ENCODE data around the gene MUC4. TPM values are rescaled to one million over a fixed set of nuclear protein-coding genes. Genes with fewer than 3 reads are reported as not detected.

The MUC4 gene
- total RNA-seq, 1 experiment from 2014 or later = 63.7 TPM

DNA sequence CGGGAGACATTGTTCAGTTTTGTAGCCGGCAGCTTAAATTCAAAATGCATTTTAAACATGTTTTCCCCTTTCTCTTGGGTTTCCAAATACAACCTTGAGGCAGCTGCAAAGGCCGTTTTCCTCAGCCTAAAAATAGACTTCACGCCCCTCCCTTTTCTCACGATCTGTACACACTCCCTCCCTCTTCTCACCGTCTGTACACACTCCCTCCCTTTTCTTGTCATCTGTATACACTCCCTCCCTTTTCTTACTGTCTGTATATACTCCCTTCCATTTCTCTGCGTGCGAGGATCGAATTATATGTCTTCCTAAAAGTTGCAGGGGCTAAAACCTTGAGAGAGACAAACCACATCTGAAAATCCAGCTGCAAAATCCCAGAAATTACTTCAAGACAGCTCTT lies 8.9 kb downstream of the MUC4 start:
- H3K4me1 ChIP-seq (replicated peaks; ENCODE audit: insufficient read depth) = peaks cover 19% of the 10 kb centered on the region
- no peaks in the 10 kb centered on the region for H3K9me3 ChIP-seq (ENCODE audit: insufficient read depth, low read depth)
- 0 out of 2 replicates have a peak, but pooled peaks cover 7% of the 10 kb centered on the region for H3K79me2 ChIP-seq (ENCODE audit: low read depth)
- POLR2A ChIA-PET (ENCODE audit: unreplicated experiment) = no interaction called here
- CTCF ChIA-PET = interaction anchor here (0.9 to 1.1 kb wide), 2 partner anchors 19 to 46 kb away, joined by 3 to 7 read pairs; no protein-coding TSS in a partner anchor
- H3K36me3 ChIP-seq (ENCODE audit: low read depth) = no peaks in the 10 kb centered on the region
- no peak overlapping the region for H3K4me3 ChIP-seq
- no peaks in the 10 kb centered on the region for H3K9me2 ChIP-seq (ENCODE audit: insufficient read depth)
- intact Hi-C loops (cut with micrococcal nuclease; ENCODE audit: unreplicated experiment) = no loop called here
- H4K20me1 ChIP-seq (ENCODE audit: insufficient read depth) = no peaks in the 10 kb centered on the region
- no peak overlapping the region for H2AFZ ChIP-seq
- BruUV-seq (replicated peaks) = no TSS peak
- no peak for DNase-seq
- H3K27me3 ChIP-seq (ENCODE audit: insufficient read depth, low read depth) = no peaks in the 10 kb centered on the region
- H3K4me2 ChIP-seq = no peak overlapping the region
- H3F3A ChIP-seq (ENCODE audit: insufficient read depth, low read depth) = peaks cover 56% of the 10 kb centered on the region
- H3K27ac ChIP-seq = no peak overlapping the region
- TF ChIP-seq, protein P1, sequence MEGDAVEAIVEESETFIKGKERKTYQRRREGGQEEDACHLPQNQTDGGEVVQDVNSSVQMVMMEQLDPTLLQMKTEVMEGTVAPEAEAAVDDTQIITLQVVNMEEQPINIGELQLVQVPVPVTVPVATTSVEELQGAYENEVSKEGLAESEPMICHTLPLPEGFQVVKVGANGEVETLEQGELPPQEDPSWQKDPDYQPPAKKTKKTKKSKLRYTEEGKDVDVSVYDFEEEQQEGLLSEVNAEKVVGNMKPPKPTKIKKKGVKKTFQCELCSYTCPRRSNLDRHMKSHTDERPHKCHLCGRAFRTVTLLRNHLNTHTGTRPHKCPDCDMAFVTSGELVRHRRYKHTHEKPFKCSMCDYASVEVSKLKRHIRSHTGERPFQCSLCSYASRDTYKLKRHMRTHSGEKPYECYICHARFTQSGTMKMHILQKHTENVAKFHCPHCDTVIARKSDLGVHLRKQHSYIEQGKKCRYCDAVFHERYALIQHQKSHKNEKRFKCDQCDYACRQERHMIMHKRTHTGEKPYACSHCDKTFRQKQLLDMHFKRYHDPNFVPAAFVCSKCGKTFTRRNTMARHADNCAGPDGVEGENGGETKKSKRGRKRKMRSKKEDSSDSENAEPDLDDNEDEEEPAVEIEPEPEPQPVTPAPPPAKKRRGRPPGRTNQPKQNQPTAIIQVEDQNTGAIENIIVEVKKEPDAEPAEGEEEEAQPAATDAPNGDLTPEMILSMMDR (conservative IDR thresholded peaks at IDR 0.05) = no peak
- TF ChIP-seq EZH2 (IDR thresholded peaks at IDR 0.05; ENCODE audit: low read depth) = no peak

DNA sequence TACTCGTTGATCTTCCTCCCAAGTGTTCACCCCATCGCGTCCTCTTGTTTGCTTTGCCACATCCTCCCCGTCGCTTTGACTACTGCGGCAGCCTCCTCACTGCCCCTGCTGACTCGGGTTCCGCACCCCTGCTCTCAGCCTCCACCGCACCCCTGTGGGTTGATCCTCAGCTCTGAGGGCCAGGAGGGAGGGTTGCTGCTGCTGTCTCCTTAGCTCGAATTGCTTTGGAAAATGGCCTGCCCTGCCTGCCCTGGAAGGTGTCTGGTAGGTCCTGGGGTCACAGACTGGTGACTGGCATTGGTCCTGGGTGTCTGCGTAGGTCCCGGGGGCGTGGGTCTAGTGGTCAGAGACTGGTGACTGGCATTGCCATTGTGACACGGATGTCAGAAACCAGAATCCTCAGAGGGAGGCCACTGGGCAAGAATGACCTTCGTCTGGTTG lies 9.4 kb downstream of the MUC4 start:
- BruUV-seq (replicated peaks) = no TSS peak
- H2AFZ ChIP-seq = no peak overlapping the region
- no peak overlapping the region for H3K4me3 ChIP-seq
- ChIA-PET POLR2A (ENCODE audit: unreplicated experiment) (interaction anchor here (0.6 kb wide), 1 partner anchor 19 kb away, joined by 4 read pairs; no protein-coding TSS in a partner anchor), CTCF (interaction anchor here (0.6 kb wide), 1 partner anchor 38 kb away, joined by 3 read pairs; no protein-coding TSS in a partner anchor)
- no peak for DNase-seq
- peaks cover 19% of the 10 kb centered on the region for H3K4me1 ChIP-seq (replicated peaks; ENCODE audit: insufficient read depth)
- no peaks in the 10 kb centered on the region for H3K9me3 ChIP-seq (ENCODE audit: insufficient read depth, low read depth)
- no peaks in the 10 kb centered on the region for H3K9me2 ChIP-seq (ENCODE audit: insufficient read depth)
- peaks cover 51% of the 10 kb centered on the region for H3F3A ChIP-seq (ENCODE audit: insufficient read depth, low read depth)
- H3K79me2 ChIP-seq (ENCODE audit: low read depth) = 0 out of 2 replicates have a peak, but pooled peaks cover 3% of the 10 kb centered on the region
- no peaks in the 10 kb centered on the region for H3K36me3 ChIP-seq (ENCODE audit: low read depth)
- H4K20me1 ChIP-seq (ENCODE audit: insufficient read depth) = no peaks in the 10 kb centered on the region
- no peak overlapping the region for H3K27ac ChIP-seq
- intact Hi-C loops (cut with micrococcal nuclease; ENCODE audit: unreplicated experiment) = no loop called here
- H3K27me3 ChIP-seq (ENCODE audit: insufficient read depth, low read depth) = no peaks in the 10 kb centered on the region
- TF ChIP-seq EZH2 (IDR thresholded peaks at IDR 0.05; ENCODE audit: low read depth) = no peak
- TF ChIP-seq, protein P1 (conservative IDR thresholded peaks at IDR 0.05) = no peak
- H3K4me2 ChIP-seq = no peak overlapping the region

DNA sequence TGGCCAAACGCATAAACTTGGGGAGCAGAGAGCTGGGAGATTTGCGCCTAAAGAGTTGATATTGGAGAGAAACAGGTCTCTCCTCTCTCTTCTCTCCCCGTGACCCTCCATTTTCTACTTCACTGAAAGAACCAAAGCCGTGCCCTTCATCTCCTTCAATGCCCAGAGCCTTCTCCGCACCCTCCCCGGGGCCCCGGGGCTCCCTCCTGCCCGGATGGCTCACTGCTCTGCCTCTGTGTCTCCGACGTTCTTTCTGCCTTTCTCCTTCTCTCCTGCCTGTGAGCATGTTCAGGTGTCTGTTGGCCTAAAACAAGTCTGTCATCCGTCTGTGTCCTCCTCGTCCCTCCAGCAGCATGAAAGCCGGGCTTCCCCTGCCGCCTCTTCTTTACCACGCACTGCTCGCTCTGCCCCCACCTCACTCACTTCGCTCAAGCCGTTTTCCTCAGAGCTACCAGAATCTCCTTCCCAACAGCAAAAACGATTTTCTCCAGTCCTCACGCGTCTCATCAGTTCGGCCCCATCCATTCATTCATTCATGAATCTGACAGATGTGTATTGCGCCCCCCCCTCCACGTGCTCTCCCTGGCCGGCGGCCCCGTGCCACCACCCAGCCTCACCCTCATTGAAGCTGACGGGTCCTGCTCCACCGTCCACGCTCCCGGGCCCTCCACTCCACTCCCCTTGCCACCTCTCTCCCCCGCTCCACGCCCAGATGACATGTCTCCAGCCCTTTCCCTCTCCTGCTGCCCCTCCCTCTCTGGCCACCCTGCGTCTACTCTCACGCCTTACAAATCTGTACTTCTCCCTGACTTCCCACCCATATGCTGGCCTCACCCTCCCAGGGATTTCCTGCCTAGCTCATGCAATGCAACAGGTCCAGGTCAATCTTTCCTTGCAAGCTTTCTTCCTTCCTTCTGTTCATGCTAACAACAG lies 10.2 kb downstream of the MUC4 start:
- H3K4me2 ChIP-seq = no peak overlapping the region
- POLR2A ChIA-PET (ENCODE audit: unreplicated experiment) = interaction anchor here (0.6 kb wide), 1 partner anchor 20 kb away, joined by 4 read pairs; no protein-coding TSS in a partner anchor

More for the DNA sequence above, 10.2 kb downstream of the MUC4 start:
- H3K27ac ChIP-seq = no peak overlapping the region
- peaks cover 48% of the 10 kb centered on the region for H3F3A ChIP-seq (ENCODE audit: insufficient read depth, low read depth)
- H3K36me3 ChIP-seq (ENCODE audit: low read depth) = no peaks in the 10 kb centered on the region
- H3K9me2 ChIP-seq (ENCODE audit: insufficient read depth) = no peaks in the 10 kb centered on the region
- H3K9me3 ChIP-seq (ENCODE audit: insufficient read depth, low read depth) = no peaks in the 10 kb centered on the region
- no peaks in the 10 kb centered on the region for H3K27me3 ChIP-seq (ENCODE audit: insufficient read depth, low read depth)
- TF ChIP-seq EZH2 (IDR thresholded peaks at IDR 0.05; ENCODE audit: low read depth) = no peak
- TF ChIP-seq, protein P1 (conservative IDR thresholded peaks at IDR 0.05) = no peak
- H4K20me1 ChIP-seq (ENCODE audit: insufficient read depth) = no peaks in the 10 kb centered on the region
- 0 out of 2 replicates have a peak, but pooled peaks cover 2% of the 10 kb centered on the region for H3K79me2 ChIP-seq (ENCODE audit: low read depth)
- CTCF ChIA-PET = interaction anchor here (0.6 kb wide), 1 partner anchor 39 kb away, joined by 3 read pairs; no protein-coding TSS in a partner anchor
- peaks cover 19% of the 10 kb centered on the region for H3K4me1 ChIP-seq (replicated peaks; ENCODE audit: insufficient read depth)
- BruUV-seq (replicated peaks) = no TSS peak
- H3K4me3 ChIP-seq = no peak overlapping the region
- intact Hi-C loops (cut with micrococcal nuclease; ENCODE audit: unreplicated experiment) = no loop called here
- DNase-seq = no peak
- H2AFZ ChIP-seq = no peak overlapping the region

Measured in PC-9 (cell line).